ENCODE results near the gene UVRAG. TPM values are rescaled to one million over a fixed set of nuclear protein-coding genes. Genes with fewer than 3 reads are reported as not detected.

UVRAG gene
- total RNA-seq, 1 donor: 28.2 TPM

DNA sequence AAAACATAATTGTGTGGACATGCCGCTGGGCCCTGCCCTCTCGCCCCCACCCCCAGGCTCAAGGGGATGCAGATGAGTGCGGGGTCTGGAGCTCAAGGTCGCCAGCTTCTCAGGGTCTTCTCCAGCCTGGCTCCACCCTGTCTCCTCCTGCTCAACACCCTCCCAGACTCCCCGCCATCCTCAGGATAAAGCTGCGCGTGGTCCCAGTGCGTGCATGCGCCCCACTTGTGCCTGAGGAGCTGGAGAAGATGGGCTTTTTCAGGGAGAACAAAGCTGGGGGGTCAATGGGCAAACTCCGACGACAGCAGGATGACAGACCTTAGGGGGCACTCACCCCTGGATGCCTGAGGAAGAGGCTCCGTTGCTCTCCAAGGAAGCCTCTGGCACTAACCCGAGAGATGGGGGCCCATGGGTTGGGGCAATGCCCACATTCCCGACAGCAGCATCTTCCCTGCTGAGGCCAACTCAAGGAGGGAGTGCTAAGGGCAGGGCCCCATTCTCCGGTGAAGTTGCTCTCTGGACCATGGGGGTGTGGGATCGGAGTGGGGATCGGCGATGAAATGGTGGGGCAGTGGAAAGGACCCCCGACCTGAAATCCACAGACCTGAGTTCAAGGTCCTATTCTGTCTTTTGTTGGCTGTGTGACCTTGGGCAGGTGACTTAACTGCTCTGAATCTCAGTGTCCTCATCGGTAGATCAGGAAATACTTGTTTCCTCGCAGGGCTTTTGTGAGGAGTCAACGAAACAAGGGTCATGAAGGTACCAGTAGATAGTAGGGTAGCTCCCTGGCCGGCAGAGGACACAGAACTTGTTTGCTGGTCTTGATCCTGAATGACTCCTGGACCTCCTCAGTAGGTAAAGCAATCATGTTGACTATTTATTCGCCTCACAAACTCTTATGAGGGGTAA lies 343.6 kb downstream of the UVRAG start:
- no peaks in the 10 kb centered on the region for H3K9me3 ChIP-seq (ENCODE audit: low read depth, low read length)
- H3K4me1 ChIP-seq (ENCODE audit: insufficient read depth, low read length): no peaks in the 10 kb centered on the region
- peak; percentile 65 for DNase-seq (ENCODE audit: insufficient read length, low spot score, missing footprints)
- no peaks in the 10 kb centered on the region for H3K36me3 ChIP-seq (ENCODE audit: insufficient read depth, low read length)
- H3K4me2 ChIP-seq (ENCODE audit: insufficient read depth, low read length): no peak overlapping the region
- H3K4me3 ChIP-seq (ENCODE audit: insufficient read depth, low read length): no peak overlapping the region
- no peak overlapping the region for H2AFZ ChIP-seq (ENCODE audit: low read length)
- no peaks in the 10 kb centered on the region for H3K79me2 ChIP-seq (ENCODE audit: insufficient read depth, low read length)
- no peak overlapping the region for H3K27ac ChIP-seq (ENCODE audit: low read depth, low read length)
- no peaks in the 10 kb centered on the region for H4K20me1 ChIP-seq (ENCODE audit: insufficient read depth, low read length)
- TF ChIP-seq, protein P1, sequence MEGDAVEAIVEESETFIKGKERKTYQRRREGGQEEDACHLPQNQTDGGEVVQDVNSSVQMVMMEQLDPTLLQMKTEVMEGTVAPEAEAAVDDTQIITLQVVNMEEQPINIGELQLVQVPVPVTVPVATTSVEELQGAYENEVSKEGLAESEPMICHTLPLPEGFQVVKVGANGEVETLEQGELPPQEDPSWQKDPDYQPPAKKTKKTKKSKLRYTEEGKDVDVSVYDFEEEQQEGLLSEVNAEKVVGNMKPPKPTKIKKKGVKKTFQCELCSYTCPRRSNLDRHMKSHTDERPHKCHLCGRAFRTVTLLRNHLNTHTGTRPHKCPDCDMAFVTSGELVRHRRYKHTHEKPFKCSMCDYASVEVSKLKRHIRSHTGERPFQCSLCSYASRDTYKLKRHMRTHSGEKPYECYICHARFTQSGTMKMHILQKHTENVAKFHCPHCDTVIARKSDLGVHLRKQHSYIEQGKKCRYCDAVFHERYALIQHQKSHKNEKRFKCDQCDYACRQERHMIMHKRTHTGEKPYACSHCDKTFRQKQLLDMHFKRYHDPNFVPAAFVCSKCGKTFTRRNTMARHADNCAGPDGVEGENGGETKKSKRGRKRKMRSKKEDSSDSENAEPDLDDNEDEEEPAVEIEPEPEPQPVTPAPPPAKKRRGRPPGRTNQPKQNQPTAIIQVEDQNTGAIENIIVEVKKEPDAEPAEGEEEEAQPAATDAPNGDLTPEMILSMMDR (IDR thresholded peaks at IDR 0.05; ENCODE audit: extremely low read depth, low read depth, low read length): no peak
- H3K27me3 ChIP-seq (ENCODE audit: insufficient read depth, low read length): peaks cover 8% of the 10 kb centered on the region

DNA sequence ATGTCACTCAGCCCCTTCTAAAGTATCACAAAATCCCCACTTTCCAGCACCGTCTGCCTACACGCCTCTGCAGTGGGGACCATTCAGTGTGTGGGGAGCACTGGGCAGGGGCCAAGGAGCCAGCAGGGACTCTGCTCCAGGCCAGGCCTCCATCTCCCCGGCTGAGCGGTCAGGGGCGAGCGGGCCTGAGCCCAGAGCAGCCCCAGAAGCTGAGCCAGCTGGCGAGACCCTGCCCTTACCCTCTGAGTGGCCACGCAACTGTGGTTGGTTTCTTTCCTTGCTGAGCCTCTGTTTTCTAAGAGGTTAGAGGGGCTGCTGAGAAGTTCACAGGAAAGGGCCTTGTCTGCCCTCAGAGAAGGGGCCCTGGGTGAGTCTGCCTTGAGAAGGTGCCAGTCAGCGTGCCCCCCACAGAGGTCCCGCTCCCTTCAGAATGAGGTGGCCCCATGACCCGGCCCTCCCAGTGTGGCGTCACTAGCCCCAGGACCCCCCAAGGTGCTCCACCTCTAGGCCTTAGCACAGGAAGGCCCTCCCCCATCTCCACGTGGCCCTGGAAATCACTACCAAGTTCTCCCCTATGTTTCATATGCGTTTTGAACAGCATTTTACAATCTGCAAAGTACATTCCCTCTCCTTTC lies 344.4 kb downstream of the UVRAG start:
- TF ChIP-seq, protein P1 (IDR thresholded peaks at IDR 0.05; ENCODE audit: extremely low read depth, low read depth, low read length): no peak
- H3K4me1 ChIP-seq (ENCODE audit: insufficient read depth, low read length): no peaks in the 10 kb centered on the region
- H4K20me1 ChIP-seq (ENCODE audit: insufficient read depth, low read length): no peaks in the 10 kb centered on the region
- H3K27me3 ChIP-seq (ENCODE audit: insufficient read depth, low read length): peaks cover 8% of the 10 kb centered on the region
- no peaks in the 10 kb centered on the region for H3K79me2 ChIP-seq (ENCODE audit: insufficient read depth, low read length)
- no peaks in the 10 kb centered on the region for H3K36me3 ChIP-seq (ENCODE audit: insufficient read depth, low read length)
- H2AFZ ChIP-seq (ENCODE audit: low read length): no peak overlapping the region
- DNase-seq (ENCODE audit: insufficient read length, low spot score, missing footprints): peak; percentile 44
- H3K27ac ChIP-seq (ENCODE audit: low read depth, low read length): no peak overlapping the region
- H3K4me2 ChIP-seq (ENCODE audit: insufficient read depth, low read length): no peak overlapping the region
- H3K4me3 ChIP-seq (ENCODE audit: insufficient read depth, low read length): no peak overlapping the region
- no peaks in the 10 kb centered on the region for H3K9me3 ChIP-seq (ENCODE audit: low read depth, low read length)

DNA sequence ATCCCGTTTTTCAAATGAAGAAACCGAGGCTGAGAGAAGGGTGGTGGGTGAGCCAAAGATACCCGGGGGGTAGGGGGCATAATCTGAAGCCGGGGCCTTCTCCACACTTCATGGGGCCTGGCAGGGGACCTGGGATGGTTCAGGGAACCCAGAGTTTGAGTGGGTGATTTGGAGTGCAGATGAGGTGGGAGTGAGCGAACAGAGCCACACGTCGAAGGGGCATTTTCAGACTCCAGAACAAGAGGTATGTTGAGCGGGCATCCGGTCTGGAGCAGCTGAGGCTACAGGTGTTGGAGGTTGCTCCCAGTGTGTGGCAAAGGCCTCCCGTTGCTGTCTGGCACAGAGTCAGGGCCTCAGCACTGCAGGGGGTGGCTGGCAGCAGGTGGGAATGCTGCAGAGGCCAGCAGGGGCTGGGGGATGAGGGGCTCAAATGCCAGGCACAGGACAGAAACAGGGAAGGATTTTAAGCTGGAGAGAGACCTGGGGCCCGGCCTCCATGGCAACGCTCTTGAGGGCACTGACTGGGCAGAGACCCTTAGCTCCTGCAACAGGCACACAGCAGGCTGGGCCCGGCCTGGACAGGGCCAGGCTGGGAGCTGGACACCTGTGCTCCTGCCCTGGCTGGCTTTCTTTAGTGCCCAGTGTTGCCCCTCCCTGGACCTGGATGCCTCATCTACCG lies 345.1 kb downstream of the UVRAG start:
- Histone ChIP-seq H3K9me3 (ENCODE audit: low read depth, low read length) (no peaks in the 10 kb centered on the region), H3K27me3 (ENCODE audit: insufficient read depth, low read length) (peaks cover 8% of the 10 kb centered on the region), H3K36me3 (ENCODE audit: insufficient read depth, low read length) (no peaks in the 10 kb centered on the region), H4K20me1 (ENCODE audit: insufficient read depth, low read length) (no peaks in the 10 kb centered on the region), H2AFZ (ENCODE audit: low read length) (no peak overlapping the region), H3K4me1 (ENCODE audit: insufficient read depth, low read length) (no peaks in the 10 kb centered on the region), H3K79me2 (ENCODE audit: insufficient read depth, low read length) (no peaks in the 10 kb centered on the region), H3K4me2 (ENCODE audit: insufficient read depth, low read length) (no peak overlapping the region), H3K4me3 (ENCODE audit: insufficient read depth, low read length) (no peak overlapping the region), H3K27ac (ENCODE audit: low read depth, low read length) (no peak overlapping the region)
- peak; percentile 72 for DNase-seq (ENCODE audit: insufficient read length, low spot score, missing footprints)
- TF ChIP-seq, protein P1 (IDR thresholded peaks at IDR 0.05; ENCODE audit: extremely low read depth, low read depth, low read length): no peak

Data from osteoblast (primary cell).